Left forelimb (tissue), 1 donor: ENCODE data around the gene COG5.
"Not testable (repeated sequence)": the region's sequence is repeated elsewhere in the genome, so short reads cannot be mapped to it uniquely, and the experiment has no call there.

ENCODE experiments used
- DNase-seq: peaks from one replicate; pipeline ENCODE4 v3.0.0-alpha.2; 2018; ENCODE audit warnings: low spot score

Gene COG5

DNA sequence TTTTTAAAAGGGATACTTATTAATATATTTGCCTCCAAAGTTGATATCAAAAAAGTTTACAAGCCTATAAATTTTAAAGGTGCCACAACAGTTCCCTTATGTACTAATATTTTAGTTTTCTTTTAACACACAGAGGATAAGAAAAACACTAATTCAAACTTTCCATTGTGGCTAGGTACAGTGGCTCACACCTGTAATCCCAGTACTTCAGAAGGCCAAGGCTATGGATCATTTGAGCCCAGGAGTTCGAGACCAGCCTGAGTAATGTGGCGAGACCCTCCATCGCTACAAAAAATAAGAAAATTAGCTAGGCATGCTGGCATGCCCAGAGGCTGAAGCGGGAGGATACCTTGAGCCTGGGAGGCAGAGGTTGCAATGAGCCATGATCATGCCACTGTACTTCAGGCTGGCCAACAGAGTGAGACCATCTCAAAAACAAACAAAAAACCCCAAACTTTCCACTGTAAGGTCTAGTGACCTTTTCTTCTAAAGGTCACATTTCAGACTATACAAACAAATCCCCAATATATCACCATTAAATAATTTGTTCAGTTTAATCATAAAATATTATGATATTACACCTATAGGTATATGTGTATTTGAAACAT lies 287.4 kb downstream of the COG5 start:
- DNase-seq, result no peak

GRCh38 chr7:107274506-107274905 lies 289.2 kb downstream of the COG5 start:
- no peak for DNase-seq

GRCh38 chr7:107269790-107270189 lies 293.9 kb downstream of the COG5 start:
- no peak for DNase-seq

DNA sequence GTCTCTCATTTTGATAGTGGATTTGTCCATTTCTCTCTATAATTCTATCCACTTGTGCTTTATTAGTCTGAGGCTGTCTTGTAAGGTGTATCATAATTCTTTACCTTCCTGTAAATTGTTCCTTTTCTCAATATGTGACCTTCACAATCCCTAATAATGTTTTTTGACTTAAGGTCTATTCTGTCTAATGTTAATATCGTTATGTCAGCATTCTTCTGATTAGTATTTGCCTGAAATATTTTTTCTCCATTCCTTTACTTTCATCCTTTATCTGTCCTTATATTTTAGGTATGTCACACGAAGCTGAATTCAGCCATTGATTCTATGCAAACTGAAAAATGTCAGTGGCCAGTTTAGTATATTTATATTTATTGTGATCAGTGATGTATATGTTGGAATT lies 295.1 kb downstream of the COG5 start:
- DNase-seq, result no peak

DNA sequence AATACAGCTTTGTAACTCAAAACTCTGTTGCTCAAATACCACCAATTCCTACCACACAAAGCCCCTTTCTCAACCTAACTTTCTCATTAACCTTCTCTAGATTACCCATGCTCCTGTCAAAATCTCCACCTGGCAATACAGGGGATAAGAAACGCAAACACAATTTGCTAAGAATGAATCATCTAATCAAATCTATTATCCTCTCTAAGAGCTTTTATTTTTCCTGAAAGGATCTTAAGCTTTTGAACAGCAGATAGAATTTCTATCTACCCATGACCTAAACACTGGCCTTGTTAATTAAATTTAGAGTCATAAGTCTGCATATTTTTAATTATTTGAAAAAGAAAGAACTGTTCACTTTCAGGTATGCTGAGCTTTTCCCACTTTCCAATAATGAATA lies 296.6 kb downstream of the COG5 start:
- no peak for DNase-seq

DNA sequence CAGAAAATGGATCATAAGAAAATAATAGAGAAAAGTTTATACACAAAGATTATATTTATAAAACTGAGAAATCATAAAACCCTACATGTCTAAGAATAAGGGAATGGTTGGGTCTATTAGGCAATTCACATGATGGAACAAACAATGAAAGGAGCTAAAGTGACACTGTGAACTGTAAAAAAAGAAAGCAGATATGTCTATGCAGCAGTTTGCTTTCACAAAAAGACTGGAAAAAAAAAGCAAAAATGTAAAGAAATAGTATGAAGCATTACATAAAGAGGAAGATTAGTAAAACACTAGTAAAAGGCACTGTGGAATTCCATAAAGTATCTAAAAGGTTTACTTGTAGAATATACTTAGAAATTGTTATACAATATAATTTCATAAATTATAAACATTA lies 299.0 kb downstream of the COG5 start:
- no peak for DNase-seq

DNA sequence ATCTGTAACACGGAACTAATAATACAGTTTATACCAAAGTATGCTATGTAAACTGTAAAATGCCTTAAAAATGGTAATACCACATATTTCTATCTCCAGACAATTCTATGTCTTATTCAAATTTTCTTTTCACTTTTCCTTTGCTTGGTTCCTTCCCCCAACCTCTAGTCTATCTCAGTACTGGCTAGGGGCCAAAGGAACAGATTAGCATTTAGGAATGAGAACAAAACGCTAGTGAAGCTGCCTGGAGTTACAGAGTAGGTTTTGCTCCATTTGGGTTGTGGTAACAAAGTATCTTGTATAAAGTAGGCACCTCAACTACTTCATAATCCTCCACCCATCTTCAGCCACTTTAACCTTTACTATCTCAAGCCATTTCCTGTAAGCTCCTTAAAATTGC lies 300.9 kb downstream of the COG5 start:
- DNase-seq, result no peak

DNA sequence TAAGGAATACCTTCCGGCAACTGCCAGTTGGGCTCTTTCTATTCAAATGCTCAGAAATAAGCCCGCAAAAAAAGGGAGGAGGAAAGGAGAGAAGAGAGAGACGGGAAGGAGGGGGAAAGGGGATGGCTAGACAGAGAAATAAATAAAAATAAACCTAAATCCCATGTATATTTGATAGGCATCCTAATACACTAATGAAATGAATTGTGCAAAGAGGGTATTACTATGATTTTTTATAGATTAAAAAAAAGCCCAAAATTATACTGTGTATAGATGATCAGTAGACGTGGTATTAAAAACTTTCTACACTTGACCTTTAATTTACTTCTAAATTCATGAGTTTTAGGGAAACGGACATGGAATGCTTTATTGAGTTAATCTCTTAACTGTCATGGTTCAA lies 305.0 kb downstream of the COG5 start:
- no peak for DNase-seq

DNA sequence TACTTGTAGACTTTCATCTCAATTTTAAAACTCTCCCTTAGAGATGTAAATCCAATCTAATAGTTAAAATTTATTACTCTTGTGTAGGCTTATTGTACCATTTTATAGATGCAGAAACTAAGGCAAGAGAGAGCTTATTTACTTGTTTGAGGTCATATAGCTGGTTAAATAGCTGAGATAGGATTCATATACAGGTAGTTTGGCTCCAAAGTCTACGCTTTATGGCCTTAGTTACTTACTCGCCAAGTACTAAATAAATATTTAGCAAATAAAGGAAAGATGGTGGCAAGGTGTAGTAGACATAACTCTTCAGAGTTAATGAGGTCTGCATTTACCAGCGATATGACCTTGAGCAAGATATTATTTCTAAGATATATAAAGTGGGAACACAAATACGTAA lies 308.1 kb downstream of the COG5 start:
- DNase-seq, result no peak

- no peak for DNase-seq
Measured at GRCh38 chr7:107254398-107254985, 309.2 kb downstream of the COG5 start.

DNA sequence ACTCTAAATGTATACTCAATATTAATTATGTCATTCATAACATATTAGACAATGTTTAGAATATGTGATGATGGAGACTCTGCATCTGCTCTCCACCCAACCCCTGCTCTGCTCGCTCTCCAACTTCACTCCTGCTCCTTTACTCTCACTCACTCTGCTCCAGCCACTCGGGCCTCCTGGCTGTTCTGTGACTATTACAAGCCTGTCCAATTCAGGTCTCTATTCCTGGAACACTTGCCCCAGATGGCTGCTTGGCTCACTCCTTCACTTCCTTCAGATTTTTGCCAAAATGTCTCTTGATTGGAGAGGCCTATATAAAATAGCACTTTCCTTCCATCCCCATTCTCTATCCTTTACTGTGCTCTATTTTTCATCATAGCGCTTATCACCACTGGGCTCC lies 310.1 kb downstream of the COG5 start:
- DNase-seq, result no peak

DNA sequence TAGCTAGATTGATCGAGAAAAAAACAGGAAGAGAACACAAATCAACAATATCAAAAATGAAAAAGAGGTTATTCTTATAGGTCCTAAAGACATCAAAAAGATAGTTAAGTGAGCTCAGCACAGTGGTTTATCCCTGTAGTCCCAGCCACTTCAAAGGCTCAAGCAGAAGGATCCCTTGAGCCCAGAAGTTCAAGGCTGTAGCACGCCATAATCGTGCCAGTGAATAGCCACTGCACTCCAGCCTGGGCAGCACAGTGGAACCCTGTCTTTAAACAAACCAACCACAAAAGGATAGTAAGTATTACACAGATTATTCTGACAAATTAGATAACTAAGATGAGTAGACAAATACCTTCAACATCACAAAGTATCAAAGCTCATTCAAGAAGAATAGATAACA lies 311.8 kb downstream of the COG5 start:
- DNase-seq, result no peak

GRCh38 chr7:107248551-107249316 lies 315.0 kb downstream of the COG5 start:
- no peak for DNase-seq

GRCh38 chr7:107246836-107247235 lies 316.9 kb downstream of the COG5 start:
- not testable (repeated sequence) for DNase-seq

GRCh38 chr7:107244613-107245012 lies 319.1 kb downstream of the COG5 start:
- DNase-seq, result no peak

- no peak for DNase-seq
Measured at GRCh38 chr7:107242267-107242666, 321.5 kb downstream of the COG5 start.

- no peak for DNase-seq
Measured at GRCh38 chr7:107237451-107237850, 326.3 kb downstream of the COG5 start.

DNA sequence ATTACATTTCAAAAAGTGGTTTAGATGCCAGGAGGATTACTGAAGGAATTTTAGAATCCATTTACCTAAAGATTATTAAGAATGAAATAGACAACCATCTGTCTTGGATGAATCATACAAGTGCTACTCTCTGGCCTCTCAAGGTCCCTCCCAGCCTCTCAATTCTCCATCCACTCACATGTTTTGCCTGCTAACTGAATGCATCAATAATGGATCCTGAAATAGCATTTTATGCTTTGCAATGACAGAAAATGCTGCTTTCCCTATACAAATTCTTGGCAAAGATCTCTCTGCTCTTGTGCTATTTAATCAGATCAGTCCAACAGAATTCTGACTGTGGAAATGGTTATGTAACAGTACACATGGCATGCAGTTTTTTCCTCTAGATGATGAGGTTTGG lies 326.9 kb downstream of the COG5 start:
- DNase-seq, result no peak

GRCh38 chr7:107234436-107234835 lies 329.3 kb downstream of the COG5 start:
- no peak for DNase-seq

DNA sequence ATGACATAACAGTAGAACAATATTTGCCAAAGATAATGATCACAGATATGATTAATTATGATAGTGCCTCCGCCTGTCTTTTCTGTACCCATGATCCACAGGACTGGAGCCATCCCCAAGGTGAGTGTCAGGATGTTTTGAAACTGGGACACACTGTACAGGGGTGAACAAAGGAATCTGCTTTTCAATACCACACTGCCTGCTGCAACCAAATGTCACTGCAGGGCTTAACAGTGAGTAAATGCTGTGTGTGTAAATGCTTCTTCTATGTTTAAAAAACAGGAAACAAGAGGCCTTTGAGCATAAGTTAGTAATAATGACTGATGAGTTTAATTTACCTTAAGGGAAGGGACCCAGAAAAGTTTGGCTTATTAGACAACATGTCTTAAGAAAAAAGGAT lies 329.7 kb downstream of the COG5 start:
- DNase-seq, result no peak

- no peak for DNase-seq
Measured at GRCh38 chr7:107233174-107233573, 330.5 kb downstream of the COG5 start.

GRCh38 chr7:107232568-107233090 lies 331.1 kb downstream of the COG5 start:
- DNase-seq, result no peak

DNA sequence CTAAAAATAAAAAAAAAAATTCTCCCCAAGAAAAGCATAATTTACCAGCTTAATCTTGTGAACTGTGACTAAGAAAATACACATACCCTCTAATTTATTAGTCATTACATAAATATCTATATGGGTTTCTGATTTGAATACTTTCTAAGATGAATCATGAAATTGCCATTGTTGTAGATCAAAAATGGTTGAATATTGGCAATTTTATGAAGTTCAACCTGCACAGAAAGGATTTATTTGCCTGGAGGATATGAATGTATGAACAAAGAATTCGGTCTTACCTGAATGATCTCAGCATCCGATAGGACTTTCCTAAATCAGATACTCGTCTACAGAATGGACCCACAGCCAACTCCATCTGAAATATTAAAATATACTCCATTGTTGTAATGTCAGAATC lies 333.4 kb downstream of the COG5 start:
- no peak for DNase-seq
